Hematopoietic multipotent progenitor cell treated with erythropoietin and hydrocortisone succinate and interleukin-3 and kit ligand, for 8 days (in vitro differentiated cells): ENCODE results near the gene CD96.
"Not testable (repeated sequence)": the region's sequence is repeated elsewhere in the genome, so short reads cannot be mapped to it uniquely, and the experiment has no call there.

Experiments
- DNase-seq: peaks from one replicate; pipeline ENCODE4 v3.0.0-alpha.2; 2015

Gene CD96, protein sequence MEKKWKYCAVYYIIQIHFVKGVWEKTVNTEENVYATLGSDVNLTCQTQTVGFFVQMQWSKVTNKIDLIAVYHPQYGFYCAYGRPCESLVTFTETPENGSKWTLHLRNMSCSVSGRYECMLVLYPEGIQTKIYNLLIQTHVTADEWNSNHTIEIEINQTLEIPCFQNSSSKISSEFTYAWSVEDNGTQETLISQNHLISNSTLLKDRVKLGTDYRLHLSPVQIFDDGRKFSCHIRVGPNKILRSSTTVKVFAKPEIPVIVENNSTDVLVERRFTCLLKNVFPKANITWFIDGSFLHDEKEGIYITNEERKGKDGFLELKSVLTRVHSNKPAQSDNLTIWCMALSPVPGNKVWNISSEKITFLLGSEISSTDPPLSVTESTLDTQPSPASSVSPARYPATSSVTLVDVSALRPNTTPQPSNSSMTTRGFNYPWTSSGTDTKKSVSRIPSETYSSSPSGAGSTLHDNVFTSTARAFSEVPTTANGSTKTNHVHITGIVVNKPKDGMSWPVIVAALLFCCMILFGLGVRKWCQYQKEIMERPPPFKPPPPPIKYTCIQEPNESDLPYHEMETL

DNA sequence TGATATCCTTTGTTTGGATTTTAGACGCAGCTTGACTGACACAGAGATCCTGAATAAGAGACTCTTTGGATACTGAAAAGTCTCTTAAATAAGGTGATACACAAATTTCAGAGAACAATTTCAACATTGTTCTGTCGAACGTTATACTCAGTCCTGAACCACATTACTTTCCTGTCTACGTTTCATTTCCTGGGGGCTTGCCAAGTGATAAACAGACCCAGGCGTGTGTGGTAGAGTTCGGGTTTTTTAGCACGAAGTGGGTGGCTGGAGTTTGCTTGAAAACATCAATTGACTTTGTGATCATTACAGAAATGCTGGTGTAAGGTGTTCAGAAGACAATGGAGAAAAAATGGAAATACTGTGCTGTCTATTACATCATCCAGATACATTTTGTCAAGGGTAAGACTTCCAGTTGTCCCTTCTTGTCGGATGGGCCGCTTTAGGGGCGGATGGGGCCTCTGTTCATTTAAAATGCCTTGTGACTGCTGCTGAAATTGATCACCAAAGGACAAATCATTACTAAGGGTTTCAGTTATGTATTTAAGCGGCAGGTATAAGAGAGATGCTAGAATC is at the start of gene CD96:
CD96 (plus strand) TSS at position 287 of the 573 bp plus-strand sequence; CDS start at position 339, 52 bp downstream.
- peak; percentile 57 for DNase-seq

DNA sequence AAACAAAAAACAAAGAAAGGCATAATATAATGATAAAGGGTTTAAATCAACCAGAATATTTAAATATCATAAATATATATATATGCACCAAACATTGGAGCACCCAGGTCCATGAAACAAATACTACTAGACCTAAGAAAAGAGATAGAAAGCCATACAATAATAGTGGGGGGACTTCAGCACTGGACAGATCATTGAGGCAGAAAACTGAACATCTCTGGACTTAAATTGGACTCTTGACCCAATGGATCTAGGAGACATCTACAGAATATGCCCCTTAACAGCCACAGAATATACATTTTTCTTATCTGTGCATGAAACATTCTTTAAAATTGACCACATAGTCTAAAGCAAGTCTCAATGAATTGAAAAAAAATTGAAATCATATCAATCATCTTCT is 48.7 kb upstream of the CD96 start:
- DNase-seq, result no peak

DNA sequence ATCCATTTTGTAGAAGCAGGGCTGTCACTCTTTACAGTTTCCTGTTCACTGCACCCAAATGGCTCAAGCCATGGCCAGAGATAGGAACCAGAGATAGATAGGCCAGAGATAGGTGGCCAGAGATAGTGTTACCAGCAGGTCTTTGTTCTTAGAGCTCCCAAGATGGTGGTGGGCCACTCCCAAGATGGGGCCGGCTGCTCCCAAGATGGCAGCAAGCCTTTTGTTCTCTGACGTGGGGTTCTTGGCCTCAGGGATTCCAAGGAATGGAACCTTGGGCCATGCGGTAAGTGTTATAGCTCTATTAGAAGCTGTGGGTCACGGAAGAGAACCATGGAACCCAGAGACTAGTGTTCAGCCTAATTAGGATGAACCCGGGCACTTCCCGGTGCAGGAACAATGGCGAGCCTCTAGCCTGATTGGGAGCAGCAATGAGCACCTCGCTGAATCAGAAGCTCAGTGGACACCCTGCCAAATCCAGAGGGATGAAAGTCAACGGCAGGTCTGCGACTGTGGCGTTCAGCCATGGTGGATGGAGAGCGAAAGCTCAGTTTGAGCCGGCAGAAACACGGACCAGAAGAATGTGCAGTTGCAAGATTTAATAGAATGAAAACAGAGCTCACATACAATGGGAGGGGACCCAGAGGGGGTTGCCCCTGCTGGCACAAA is 45.0 kb upstream of the CD96 start:
- no peak for DNase-seq

DNA sequence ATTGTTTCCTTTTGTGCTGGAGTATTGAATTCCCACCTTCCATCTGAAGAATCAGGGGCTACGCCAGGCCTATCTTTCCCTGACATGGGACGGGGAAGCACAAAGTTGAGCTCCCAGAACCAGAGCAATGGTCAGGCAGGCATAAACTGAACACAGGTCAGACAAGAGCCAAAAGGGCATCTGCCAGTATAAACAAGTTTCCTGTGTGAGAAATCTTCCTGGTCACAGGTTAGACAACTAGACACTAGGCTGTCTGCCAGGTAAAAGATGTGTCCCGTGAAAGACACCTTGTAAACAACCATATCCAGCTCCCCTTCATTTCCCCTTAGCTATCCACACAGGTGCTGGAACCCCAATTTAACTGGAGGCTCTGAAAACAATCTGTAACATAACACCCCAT is 44.0 kb upstream of the CD96 start:
- no peak for DNase-seq

DNA sequence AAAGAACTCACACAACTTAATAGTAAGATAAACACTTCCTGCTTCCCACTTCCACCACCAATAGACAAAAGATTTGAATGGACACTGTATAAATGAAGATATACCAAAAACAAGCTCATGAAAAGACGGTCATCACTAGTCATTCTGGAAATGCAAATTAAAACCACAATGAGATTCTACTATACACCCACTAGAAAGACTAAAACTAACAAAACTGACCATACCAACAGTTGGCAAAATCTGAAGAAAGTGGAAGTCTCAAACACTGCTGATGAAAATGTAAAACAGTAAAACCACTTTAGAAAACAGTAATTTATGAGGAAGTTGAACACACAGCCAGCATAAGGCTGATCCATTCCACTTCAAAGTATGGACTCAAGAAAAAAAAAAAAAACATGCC is 35.6 kb upstream of the CD96 start:
- DNase-seq, result no peak

DNA sequence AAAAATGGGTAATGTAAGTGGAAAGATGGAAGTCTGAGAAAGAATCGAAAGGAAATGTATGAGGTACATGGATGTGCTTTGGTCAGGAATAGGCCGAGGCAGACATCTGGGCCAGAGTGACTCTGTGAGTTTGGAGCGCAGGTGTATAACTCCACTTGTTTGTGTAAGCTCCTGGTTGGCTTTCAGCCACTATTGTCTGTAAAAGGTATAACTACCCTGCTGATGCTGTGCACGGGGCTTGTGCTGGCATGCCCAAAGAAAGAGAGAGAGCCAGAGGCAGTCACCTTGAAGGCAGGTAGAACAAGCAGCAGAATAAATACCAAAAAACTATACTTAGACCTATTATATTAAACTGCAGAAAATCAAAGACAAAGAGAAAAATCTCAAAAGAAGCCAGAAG is 32.7 kb upstream of the CD96 start:
- DNase-seq, result no peak

DNA sequence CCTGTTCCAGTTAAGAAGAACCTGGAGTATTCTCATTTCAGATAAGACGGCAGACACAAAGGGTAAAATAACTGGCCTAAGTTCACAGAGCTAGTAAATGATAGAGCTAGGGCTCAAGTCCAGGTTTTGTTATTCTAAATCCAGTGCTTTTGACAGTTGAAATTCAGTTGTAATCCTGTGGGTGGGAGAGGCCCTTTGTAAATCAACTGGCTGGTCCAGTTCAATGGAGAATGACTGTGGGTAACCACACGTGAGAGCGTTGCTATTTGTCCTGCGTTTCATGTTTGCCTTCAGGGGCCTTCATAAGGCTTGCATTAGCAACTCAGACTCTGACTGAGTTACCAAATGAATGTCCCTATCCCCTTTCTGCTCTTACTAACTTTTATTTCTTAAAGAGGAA is 24.2 kb upstream of the CD96 start:
- DNase-seq, result no peak

DNA sequence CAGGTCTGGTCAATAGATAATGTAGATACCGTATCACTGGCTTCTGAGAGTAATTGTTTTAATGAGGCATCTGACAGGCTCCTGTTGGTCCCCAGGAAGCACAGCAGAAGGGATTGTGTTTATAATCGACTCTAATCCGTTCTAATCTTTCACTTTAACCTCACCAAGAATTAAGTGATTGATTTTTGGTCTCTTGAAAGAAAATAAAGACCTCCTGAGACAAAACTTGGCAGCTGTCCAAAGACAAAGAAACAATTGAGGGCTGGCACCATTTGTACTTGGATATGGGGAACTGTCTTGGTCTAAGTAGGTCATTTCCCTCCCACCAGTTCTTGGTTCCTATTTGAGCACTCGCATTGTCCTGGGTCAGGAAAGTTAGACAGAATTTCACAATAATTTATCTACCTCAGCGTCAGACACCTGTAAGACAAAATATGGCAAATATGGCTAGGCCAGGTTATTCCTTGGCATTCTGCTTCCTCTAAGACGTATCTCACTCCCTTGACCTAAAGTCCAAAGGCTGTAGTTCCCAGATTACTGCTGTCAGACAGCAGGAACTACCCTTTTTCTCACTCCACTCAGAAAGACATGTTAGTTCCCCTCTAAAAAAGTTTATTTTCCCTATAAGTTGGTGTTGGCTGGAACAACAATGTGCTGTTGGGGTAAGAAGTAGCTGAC is 22.7 kb upstream of the CD96 start:
- DNase-seq, result no peak

DNA sequence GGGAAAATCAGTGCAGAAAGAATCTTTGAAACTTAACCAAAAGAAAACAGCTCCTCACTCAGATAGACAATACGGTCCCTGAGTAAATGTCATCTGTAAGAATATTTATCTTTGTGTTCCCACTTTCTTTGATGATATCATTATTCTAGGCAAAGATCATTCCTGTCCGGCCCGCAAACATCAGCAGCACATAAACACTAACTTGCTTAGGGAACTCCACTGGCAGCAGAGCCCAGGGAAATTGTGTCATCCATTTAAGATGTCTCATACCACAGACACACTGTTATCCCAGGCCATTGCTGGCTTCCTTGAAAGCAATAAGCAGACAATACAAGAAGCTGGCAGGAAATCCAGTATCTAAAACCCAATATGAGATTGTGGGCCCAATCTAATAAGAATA is 20.1 kb upstream of the CD96 start:
- no peak for DNase-seq

DNA sequence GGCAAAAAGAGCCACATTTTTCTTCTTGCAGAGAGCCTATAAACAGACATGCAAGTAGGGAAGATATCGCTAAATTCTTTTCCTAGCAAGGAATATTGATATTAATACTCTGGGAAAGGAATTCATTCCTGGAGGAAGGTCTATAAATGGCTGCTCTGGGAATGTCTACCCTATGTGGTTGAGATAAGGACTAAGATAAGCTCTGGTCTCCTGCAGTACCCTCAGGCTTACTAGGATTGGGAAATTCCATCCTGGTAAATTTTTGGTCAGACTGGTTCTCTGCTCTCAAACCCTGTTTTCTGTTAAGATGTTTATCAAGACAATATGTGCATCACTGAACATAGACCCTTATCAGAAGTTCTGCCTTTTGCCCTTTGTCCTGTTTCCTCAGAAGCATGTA is 17.5 kb upstream of the CD96 start:
- not testable (repeated sequence) for DNase-seq

DNA sequence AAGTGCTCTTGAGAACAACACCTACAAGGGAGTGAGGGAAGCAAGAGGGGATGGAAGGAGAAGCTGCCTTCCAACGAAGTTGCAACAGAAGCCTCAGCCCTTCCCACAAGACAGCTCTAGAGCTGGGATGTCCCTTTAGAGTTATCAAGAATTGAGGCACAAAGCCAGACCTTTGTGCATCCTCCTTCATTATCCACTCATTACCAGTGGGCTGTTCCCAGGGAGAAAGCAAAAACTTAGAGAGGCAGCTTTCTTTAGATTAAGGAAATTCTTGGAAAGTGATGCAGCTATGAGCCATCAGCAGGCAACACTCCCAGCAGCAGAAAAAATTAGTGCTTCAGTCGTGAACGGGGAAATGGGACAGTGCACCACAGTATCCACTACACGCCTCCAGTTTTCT is 10.6 kb upstream of the CD96 start:
- DNase-seq, result no peak

DNA sequence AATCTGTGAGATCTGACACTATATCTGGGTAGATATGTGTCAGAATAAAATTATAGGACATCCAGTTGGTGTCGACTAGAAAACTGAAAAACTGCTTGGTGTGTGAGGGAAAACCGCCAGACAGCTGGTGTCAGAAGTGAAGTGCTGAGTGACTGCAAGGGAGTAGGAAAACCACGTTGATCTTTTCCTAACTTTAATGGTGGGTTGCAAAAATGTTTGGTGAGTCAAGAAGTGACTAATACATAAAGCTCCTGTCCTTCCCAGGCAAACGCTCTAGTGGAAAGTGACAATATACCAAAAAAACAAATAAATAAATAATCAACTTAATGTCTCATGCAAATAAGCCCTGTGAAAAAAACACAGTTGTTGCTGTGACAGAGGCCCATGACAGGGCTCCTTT is 7.3 kb upstream of the CD96 start:
- no peak for DNase-seq

DNA sequence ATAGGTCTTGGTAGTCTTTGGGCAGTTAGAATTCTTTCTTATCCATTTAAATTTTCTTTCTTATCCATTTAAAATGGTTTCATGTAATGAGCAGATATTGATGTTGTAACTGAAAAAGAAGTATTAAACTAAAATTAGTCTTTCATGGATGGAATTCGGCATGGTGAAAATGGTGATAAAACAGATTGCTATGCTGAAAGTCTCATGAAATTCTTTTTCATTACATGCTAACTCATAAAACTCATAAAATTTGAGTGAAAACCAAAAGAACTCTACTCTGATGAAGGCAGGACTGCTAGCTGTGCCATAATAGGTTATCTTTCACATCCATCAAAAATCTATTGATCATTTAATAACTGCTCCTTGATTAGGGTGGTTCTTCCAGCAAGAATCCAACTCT is 3.9 kb upstream of the CD96 start:
- no peak for DNase-seq

DNA sequence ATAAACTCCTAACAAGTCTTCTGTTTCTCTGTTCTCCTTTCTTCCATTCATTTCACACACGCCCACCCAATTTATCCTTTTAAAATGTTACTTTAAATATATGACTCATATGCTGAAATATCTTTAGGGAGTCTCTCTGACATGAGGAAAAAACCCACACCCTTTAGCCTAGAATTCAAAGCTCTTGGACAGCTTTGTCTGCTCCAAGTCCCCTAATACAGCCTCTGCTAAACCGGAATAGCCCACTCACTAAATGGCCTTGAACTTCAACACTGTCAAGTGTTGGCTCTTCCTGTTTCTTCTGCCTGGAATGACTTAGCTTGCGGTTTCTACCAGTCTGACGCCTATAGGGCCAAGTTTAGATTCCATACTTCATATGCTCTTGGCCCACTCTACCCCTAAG is 3.3 kb upstream of the CD96 start:
- DNase-seq, result no peak

DNA sequence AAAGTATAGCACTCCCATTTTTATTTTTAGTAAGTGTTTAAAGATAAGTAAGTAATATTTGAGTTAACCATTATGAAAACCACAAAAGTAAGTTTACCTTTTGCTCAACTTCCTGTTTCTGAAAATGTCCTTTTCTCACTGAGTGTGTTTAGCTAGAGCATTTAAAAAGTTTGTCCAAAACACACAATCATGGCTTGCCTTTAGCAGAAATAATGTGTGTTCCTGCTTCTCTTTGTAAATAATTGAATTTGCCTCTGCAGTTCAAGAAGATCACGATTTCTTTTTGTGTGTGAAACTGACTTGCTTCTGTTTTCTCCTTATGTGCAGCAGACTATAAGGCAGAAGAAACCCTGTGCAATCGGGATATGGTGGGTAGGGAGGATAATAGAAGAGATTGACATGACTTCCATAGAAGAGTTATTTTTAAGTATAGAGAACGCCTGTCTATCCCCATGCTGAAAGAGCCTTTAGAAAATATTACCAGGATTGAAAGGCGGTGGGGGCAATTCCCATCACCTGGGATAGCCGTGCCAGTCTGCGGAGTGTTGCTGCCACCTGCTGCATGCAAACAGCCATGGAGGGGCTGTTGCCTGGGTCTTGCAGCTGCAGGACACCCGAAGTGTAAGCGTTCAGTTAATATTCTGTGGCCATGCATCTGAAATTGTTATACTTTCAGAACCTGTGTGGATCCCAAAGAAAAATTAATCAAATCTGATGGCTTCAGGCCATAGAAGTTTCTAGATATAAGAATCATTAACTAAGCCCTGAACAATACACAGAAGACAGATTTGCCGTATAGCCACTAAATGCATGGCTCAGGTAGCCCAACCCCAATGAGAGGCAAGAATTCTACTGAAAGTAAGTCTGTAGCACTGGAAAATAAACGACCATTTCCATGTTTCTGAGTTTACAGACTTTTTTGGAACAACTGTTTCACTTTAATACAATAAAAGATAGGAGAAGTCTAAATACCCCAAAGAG is 2.4 kb upstream of the CD96 start:
- DNase-seq, result peak; percentile 23

DNA sequence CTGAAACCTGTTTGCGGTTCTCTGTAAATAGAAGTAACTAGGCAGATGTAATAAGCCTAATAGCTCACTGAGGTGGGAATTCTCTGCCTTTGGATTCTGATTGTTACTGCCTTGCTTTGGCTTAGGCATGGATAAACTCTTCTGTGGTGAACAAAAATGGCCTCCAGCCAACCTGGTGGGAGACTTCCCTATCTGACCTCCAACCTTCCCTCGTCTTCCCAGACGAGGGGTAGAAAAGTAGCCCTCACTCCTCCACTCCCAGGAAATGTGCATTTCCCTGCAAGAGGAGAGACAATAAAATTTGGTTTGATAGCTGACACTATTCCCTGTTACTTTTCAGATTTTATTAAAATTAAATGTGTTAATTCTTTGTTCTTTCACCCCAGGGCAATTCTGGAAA is 606 bp upstream of the CD96 start:
- no peak for DNase-seq

DNA sequence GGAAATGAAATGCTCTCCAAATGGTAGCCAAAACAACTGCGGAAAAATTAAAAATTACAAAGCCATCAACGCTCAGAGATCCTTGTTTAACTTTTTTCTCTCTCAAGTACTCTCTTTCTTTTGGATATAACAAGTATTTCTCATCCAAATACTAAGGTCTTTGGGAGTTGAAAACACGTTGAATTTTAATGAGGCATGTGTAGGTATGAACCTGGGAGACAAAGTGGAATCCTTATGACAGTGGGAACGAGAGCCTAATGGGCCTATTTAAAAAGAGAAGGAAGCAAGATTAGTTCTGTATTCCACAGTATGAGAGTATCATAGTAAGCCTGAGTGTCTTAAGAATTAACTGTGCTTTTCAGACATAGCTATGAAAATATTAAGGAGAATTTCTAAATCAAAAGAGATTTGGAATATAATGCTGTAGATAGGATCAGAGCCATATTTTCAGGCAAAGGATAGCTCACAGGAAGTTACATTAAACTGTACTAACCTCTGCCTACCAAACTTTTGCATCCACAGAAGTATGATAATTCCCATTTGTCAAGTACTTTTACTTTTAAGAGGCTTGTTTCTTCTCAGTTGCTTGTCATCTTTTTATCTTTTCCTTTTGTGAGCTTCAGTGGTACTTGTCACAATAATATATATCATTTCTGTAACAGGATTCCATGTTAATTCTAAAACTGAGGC is 759 bp downstream of the CD96 start:
- no peak for DNase-seq

DNA sequence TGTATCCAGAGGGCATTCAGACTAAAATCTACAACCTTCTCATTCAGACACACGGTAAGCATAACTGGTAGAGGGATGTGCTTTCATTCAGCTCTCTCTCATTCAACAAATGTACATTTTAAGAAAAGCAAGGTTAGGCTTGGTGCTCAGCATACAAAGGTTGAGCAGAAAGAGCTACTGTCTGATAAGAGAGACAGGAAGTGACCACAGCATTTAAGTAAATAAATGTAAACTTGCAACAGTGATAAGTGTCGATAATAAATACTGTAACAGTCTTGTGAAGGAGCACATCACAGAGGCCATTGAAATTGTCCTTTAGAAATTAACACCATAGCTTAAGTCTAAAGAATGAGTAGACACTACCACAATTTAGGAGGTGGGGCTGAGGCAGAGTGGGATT is 3.4 kb downstream of the CD96 start:
- no peak for DNase-seq

DNA sequence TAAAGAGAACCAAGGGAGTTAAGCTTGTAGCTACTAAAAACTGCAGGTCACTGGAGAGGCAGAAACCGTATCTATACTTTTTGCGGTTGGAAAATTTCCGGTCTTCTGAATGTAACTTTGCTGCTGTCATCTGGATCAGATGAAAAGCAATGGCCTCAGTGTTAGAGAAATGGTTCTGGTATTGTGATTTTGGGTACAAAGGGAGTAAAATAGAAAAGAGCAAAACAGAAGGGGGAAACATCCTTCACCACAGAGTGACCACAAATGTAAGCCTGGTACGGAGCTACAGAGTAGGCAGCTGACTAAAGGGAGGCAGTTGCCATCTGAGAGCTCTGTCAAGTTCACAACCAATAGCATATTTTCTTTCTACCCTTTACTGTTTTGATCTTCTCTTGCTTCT is 5.6 kb downstream of the CD96 start:
- peak; percentile 67 for DNase-seq

DNA sequence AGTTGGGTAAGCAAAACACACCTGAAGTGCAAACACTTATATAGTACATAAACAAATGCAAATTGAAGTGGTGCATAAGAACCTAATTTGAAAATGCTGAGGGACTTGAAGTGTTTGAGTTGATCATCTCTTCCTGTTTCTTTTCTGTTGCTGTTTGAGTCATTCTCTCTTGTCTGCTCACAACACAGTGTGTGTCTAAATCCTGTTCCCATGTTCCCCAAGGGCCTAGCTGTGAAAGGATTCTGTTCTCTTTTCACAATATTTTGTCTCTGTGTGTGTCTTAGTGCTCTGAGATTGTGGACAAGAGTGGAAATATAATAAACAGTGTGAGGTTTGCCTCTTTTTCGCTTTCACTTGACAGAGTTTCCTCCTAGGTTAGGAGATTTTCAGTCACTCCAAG is 6.1 kb downstream of the CD96 start:
- no peak for DNase-seq

DNA sequence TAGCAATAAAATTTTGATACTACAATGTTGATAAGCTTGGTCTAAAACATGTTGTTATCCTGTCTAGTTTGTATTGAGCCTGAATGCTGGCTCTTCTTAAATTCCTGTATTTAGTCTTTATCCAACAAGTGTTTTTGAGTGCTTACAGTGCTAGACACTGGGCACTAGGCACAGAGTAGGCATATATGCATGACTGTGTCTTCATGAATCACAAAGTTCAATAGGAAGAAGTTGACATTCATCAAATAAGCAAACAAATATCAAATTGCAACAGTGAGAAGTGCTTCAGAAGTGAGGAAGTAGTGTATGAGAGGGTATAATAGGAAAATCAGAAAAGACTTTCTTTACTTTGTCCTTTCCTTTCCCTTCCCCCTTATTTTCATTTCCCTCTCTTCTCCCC is 6.8 kb downstream of the CD96 start:
- DNase-seq, result no peak

DNA sequence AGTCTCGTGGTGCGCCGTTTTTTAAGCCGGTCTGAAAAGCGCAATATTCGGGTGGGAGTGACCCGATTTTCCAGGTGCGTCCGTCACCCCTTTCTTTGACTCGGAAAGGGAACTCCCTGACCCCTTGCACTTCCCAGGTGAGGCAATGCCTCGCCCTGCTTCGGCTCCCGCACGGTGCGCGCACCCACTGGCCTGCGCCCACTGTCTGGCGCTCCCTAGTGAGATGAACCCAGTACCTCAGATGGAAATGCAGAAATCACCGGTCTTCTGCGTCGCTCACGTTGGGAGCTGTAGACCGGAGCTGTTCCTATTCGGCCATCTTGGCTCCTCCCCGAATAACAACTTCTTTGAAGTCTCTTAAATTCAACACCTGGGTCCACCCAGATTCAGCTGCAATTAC is 19.9 kb downstream of the CD96 start:
- DNase-seq, result not testable (repeated sequence)
